Middle frontal gyrus (tissue), 1 donor: ENCODE measurements around the gene SLC44A4.
"Not testable (repeated sequence)": the region's sequence is repeated elsewhere in the genome, so short reads cannot be mapped to it uniquely, and the experiment has no call there.

Experiments
- DNase-seq: peaks from one replicate; pipeline ENCODE4 v3.0.0-alpha.2; 2015; ENCODE audit warnings: low spot score; ENCODE audit errors: extremely low spot score

The SLC44A4 gene

DNA sequence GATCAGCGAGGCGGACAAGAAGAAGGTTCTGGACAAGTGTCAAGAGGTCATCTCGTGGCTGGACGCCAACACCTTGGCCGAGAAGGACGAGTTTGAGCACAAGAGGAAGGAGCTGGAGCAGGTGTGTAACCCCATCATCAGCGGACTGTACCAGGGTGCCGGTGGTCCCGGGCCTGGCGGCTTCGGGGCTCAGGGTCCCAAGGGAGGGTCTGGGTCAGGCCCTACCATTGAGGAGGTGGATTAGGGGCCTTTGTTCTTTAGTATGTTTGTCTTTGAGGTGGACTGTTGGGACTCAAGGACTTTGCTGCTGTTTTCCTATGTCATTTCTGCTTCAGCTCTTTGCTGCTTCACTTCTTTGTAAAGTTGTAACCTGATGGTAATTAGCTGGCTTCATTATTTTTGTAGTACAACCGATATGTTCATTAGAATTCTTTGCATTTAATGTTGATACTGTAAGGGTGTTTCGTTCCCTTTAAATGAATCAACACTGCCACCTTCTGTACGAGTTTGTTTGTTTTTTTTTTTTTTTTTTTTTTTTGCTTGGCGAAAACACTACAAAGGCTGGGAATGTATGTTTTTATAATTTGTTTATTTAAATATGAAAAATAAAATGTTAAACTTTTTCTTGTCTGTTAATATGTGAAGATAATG lies 49.0 kb downstream of the SLC44A4 start:
- no peak for DNase-seq

DNA sequence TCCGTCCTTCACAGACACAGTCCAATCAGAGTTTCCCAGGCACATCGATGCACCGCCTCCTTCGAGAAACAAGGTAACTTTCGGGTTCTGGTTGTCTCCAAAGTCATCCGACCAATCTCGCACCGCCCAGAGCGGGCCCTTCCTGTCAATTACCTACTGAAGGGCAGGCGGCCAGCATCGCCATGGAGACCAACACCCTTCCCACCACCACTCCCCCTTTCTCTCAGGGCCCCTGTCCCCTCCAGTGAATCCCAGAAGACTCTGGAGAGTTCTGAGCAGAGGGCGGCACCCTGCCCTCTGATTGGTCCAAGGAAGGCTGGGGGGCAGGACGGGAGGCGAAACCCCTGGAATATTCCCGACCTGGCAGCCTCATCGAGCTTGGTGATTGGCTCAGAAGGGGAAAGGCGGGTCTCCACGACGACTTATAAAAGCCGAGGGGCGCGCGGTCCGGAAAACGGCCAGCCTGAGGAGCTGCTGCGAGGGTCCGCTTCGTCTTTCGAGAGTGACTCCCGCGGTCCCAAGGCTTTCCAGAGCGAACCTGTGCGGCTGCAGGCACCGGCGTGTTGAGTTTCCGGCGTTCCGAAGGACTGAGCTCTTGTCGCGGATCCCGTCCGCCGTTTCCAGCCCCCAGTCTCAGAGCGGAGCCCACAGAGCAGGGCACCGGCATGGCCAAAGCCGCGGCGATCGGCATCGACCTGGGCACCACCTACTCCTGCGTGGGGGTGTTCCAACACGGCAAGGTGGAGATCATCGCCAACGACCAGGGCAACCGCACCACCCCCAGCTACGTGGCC lies 51.3 kb downstream of the SLC44A4 start, which contains the start of gene HSPA1B:
Gene HSPA1B (plus strand): TSS at position 453 of the 794 bp plus-strand sequence. CDS start 213 bp downstream, at position 666.
- DNase-seq, result peak; percentile 92

DNA sequence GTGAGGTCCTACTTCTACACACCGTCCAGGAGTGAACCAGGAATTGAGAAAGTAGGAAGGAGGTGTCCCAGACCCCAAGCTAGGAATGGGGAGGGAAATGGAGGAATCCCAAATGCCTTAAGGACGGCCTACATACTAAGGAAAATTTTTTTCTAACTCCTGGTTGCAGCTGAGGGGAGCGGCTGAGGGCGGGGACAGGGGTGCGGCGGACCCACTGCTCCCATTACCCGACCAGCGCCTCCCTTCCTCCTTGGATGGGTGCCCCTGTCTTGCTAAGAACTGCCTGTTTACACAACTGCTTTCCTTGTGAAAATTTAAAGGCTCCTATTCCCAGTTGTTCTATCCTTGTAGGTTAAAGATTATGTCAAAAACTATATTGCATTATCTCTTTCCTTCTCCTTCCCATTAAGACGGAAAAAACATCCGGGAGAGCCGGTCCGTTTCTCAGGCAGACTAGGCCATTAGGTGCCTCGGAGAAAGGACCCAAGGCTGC lies 52.0 kb downstream of the SLC44A4 start:
- no peak for DNase-seq

DNA sequence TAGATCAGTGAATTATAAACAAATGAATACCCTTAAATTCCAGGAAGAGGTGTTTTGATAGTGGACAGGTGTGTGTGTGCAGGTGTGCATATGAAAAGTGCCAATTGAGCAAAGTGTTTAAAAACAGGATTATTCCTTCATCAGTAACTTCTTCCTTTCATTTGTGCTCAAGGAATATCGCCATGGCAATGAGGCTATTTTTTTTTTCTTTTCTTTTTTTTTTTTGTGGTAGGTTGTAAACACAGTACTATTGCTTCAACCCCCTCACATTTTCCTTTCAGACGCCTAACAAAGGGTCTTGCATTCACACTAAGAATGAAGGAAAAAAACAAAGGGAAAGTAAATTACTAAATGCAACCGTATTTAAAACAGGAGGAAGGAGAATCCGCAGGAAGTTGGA lies 53.2 kb downstream of the SLC44A4 start:
- DNase-seq, result no peak

DNA sequence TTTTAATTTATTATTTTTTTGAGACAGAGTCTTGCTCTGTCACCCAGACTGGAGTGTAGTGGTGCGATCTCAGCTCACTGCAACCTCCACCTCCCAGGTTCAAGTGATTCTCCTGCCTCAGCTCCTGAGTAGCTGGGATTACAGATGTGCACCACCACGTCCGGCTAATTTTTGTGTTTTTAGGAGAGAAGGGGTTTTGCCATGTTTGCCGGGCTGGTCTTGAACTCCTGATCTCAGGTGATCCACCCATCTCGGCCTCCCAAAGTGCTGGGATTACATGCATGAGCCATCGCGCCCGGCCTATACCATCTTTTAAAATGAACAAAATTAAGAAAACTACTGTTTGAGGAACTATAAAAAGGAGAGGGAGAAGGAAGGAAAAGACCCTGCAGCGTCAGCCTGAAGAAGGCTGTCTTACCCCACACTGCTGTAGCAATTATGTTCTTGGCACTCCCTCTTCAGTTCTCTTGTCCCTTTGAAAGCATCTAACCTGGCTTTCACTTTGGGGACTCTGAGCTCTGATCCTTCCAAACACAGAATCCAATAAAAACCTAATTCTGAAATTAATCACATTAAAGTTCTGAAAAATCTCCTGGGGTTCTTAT lies 55.1 kb downstream of the SLC44A4 start:
- DNase-seq, result not testable (repeated sequence)

DNA sequence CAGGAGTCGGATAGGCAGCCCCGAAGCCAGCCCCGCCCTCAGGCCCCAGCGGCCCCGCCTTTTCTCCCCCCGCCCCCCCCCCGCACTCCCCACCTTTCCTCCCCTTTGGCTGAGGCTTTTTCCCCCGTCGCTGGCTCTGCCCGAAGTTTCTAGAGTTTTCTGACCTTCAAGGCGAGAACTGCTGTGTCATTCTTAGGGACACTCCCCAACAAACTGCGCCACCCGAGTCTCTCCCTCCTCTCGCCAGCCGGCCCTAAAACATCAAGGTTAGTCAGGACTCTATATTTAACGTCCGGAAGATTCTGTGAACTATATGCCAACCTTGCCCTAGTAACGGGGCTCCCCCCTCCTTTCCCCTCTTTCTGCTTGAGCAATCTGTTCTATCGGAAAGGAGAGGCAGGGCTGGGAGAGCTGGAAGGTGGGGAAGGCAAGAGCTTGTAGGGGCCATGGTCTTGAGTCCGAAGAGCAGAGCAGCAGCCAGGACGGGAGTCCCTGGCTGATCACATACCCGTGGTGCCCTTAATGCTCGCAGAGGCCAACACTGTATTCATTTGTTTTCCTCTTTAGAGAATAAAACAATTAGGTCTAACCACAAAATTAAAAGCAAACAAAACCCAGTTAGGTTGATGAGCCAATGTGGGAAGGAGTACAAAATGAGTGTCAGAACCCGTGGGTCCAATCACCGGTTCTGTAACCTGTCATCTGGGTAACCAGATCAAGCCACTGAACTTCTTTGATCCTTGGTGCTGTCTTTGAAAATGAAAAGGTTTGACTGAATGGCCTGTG lies 56.6 kb downstream of the SLC44A4 start:
- DNase-seq, result peak; percentile 59

DNA sequence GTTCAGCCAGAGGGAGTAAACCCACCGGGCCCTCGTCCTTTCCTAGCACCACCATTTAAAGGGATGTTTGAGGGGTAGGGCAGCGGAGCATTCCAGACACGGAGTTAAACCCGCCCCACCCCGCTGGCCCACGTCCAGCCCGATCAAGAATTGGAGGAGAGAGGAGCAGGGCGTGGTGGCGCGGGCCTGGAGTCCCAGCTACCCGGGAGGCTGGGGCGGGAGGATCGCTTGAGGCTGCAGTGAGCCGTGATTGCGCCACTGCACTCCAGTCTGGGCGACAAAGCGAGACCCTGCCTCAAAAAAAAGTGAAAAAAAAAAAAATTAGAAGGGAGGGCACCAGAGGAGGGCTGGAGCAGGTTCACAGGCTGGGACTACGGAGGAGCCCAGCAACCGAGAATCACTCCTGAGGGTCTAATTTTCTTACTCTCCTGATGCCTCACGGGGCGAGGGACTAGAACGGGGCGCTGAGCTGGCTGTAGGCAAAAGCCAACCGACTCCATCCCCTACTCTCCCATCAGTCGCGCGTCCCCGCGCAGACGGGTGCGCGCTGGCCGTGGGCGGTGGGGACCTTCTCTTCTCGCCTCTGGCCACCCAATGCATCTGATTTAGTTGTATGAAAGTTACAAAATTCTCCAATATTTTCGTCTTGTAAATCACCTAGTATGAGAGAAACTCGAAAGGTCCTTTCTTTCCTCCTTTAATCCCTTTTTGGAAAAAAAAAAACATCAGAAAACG lies 57.3 kb downstream of the SLC44A4 start:
- peak; percentile 53 for DNase-seq

DNA sequence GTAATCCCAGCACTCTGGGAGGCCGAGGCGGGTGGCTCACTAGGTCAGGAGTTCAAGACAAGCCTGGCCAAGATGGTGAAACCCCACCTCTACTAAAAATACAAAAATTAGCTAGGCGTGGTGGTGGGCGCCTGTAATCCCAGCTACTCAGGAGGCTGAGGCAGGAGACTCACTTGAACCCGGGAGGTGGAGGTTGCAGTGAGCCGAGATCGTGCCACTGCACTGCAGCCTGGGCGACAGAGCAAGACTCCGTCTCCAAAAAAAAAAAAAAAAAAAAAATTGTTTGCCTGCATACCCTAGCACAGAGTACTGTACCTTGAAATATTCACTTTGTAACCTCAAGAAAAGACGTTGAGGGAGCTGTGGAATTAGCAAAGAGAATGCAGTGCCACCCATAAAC lies 58.4 kb downstream of the SLC44A4 start:
- not testable (repeated sequence) for DNase-seq

DNA sequence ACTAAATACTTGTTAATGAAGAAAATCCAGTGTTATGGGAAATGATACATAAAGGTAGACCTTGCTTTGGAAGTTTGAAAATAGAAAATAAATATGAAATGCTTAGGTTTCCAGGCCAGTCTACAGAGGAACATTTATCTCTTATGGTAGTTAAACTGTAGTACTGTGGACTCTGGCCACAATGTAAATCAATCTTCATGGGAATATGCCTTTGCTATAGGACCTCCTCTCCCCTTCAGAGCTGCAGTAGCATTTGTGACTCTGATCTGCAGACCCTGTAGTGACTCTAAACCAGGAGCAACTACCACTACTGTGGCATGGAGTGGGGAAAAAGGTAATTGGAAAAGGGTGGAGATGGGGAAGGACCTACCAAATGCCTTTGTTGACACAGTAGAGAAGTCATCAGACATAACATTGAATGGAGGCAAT lies 58.9 kb downstream of the SLC44A4 start:
- DNase-seq, result no peak

DNA sequence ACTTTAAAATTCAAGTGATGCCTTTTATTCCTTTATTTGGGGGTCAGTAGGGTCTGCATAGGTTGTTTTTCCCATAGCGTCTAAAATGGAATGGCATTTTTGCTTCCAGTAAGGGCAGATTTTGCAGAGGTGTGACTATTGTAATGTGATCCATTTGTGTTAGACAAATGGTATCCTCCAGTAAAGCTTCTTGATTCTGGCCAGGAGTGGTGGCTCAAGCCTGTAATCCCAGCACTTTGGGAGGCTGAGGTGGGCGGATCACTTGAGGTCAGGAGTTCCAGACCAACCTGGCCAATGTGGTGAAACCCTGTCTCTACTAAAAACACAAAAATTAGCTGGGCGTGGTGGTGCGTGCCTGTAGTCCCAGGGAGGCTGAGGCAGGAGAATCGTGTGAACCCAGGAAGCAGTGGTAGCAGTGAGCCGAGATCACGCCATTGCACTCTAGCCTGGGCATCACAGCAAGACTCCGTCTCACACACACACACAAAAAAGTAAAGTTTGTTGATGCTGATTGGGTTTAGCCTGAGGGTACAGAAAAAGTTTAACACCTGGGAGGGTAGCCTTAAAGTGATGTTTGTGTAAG lies 60.8 kb downstream of the SLC44A4 start:
- DNase-seq, result not testable (repeated sequence)

DNA sequence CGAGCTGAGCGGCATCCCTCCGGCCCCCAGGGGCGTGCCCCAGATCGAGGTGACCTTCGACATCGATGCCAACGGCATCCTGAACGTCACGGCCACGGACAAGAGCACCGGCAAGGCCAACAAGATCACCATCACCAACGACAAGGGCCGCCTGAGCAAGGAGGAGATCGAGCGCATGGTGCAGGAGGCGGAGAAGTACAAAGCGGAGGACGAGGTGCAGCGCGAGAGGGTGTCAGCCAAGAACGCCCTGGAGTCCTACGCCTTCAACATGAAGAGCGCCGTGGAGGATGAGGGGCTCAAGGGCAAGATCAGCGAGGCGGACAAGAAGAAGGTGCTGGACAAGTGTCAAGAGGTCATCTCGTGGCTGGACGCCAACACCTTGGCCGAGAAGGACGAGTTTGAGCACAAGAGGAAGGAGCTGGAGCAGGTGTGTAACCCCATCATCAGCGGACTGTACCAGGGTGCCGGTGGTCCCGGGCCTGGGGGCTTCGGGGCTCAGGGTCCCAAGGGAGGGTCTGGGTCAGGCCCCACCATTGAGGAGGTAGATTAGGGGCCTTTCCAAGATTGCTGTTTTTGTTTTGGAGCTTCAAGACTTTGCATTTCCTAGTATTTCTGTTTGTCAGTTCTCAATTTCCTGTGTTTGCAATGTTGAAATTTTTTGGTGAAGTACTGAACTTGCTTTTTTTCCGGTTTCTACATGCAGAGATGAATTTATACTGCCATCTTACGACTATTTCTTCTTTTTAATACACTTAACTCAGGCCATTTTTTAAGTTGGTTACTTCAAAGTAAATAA lies 61.5 kb downstream of the SLC44A4 start:
- not testable (repeated sequence) for DNase-seq

DNA sequence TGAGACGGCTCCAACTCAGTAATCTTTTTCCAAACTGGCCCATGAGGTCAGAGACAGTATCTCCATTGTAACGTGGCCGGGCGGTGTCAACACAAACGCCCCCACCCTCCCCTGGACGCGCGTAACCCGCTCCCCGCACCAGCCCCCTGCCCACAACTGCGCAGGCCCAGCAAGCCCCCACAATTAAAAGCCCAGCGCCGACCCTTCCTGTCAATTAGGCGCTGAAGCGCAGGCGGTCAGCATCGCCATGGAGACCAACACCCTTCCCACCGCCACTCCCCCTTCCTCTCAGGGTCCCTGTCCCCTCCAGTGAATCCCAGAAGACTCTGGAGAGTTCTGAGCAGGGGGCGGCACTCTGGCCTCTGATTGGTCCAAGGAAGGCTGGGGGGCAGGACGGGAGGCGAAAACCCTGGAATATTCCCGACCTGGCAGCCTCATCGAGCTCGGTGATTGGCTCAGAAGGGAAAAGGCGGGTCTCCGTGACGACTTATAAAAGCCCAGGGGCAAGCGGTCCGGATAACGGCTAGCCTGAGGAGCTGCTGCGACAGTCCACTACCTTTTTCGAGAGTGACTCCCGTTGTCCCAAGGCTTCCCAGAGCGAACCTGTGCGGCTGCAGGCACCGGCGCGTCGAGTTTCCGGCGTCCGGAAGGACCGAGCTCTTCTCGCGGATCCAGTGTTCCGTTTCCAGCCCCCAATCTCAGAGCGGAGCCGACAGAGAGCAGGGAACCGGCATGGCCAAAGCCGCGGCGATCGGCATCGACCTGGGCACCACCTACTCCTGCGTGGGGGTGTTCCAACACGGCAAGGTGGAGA lies 63.6 kb downstream of the SLC44A4 start, which contains the start of the genes HSPA1A and HSPA1L:
Gene HSPA1A (plus strand): TSS at position 519 of the 814 bp plus-strand sequence. CDS start 214 bp downstream, at position 733.
Gene HSPA1L (minus strand): TSS at position 259 of the 814 bp plus-strand sequence. CDS start 3,311 bp downstream, outside the sequence.
- peak; percentile 92 for DNase-seq

DNA sequence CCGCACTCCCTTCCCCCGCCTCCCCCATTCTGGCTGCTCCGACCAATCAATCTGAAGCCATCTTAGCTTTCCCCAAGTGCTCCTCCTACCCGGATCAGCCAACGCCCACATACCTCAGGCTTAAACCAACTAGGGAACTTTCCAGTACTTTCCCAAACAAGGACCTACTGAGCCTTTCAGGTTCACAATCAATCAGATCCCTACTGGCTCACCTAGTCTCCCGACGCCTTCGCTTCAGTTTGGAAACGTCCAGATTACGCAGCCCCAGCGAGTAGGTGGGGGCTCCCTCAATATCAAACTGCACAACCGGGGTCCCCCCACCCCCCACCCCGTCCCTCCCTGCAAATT lies 64.1 kb downstream of the SLC44A4 start:
- DNase-seq, result peak; percentile 84

DNA sequence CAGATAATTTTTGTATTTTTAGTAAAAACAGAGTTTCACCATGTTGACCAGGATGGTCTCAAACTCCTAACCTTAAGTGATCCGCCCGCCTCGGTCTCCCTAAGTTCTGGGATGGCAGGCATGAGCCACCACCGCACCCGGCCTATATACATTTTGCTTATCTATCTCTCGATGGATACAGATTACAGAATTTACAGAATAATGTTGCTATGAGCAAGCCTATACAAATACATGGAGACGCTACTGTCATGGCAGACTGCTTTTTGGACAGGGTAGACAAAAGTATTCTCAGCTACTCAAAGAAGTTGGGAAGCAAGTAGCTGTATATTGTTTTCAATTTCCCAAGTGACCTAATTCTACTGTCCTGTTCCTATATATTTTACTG lies 65.3 kb downstream of the SLC44A4 start:
- DNase-seq, result no peak
